Measurements from ENCODE around the gene CAND2.

CAND2 gene

GRCh38 chr3:12798559-12799179, 2.2 kb downstream of the CAND2 start:
- no peak for DNase-seq (ENCODE audit: low spot score)
- TF ChIP-seq, protein P1, sequence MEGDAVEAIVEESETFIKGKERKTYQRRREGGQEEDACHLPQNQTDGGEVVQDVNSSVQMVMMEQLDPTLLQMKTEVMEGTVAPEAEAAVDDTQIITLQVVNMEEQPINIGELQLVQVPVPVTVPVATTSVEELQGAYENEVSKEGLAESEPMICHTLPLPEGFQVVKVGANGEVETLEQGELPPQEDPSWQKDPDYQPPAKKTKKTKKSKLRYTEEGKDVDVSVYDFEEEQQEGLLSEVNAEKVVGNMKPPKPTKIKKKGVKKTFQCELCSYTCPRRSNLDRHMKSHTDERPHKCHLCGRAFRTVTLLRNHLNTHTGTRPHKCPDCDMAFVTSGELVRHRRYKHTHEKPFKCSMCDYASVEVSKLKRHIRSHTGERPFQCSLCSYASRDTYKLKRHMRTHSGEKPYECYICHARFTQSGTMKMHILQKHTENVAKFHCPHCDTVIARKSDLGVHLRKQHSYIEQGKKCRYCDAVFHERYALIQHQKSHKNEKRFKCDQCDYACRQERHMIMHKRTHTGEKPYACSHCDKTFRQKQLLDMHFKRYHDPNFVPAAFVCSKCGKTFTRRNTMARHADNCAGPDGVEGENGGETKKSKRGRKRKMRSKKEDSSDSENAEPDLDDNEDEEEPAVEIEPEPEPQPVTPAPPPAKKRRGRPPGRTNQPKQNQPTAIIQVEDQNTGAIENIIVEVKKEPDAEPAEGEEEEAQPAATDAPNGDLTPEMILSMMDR (IDR thresholded peaks at IDR 0.05; ENCODE audit: extremely low read depth, insufficient read depth, missing control alignments), result no peak
- in situ Hi-C loops (cut with MboI; ENCODE audit: low pct_unique_long_range_greater_than_20kb, low sequenced_read_pairs, unreplicated experiment), result no loop called here

- TF ChIP-seq, protein P1 (IDR thresholded peaks at IDR 0.05; ENCODE audit: extremely low read depth, insufficient read depth, missing control alignments), result no peak
- in situ Hi-C loops (cut with MboI; ENCODE audit: low pct_unique_long_range_greater_than_20kb, low sequenced_read_pairs, unreplicated experiment), result no loop called here
- no peak for DNase-seq (ENCODE audit: low spot score)
Observed at GRCh38 chr3:12799525-12800440, 3.3 kb downstream of the CAND2 start.

GRCh38 chr3:12803371-12803770, 6.9 kb downstream of the CAND2 start:
- no peak for DNase-seq (ENCODE audit: low spot score)
- TF ChIP-seq, protein P1 (IDR thresholded peaks at IDR 0.05; ENCODE audit: extremely low read depth, insufficient read depth, missing control alignments), result no peak
- in situ Hi-C loops (cut with MboI; ENCODE audit: low pct_unique_long_range_greater_than_20kb, low sequenced_read_pairs, unreplicated experiment), result no loop called here

DNA sequence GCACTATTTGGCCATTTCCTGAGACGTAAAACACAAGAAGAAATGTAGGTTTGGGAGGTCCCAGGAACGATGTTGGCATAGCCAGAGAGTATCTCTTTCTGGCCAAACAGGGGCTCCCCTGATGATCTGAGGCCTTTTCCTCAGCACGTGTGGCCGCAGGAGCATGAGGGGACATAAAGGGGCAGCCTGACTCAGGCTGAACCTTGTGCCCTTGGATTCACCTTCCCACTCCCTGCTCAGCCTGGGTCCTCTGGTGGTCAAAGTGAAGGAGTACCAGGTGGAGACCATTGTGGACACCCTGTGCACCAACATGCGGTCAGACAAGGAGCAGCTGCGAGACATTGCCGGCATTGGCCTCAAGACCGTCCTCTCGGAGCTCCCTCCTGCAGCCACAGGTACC, 10.6 kb downstream of the CAND2 start:
- TF ChIP-seq, protein P1 (IDR thresholded peaks at IDR 0.05; ENCODE audit: extremely low read depth, insufficient read depth, missing control alignments), result no peak
- DNase-seq (ENCODE audit: low spot score), result no peak
- in situ Hi-C loops (cut with MboI; ENCODE audit: low pct_unique_long_range_greater_than_20kb, low sequenced_read_pairs, unreplicated experiment), result no loop called here

DNA sequence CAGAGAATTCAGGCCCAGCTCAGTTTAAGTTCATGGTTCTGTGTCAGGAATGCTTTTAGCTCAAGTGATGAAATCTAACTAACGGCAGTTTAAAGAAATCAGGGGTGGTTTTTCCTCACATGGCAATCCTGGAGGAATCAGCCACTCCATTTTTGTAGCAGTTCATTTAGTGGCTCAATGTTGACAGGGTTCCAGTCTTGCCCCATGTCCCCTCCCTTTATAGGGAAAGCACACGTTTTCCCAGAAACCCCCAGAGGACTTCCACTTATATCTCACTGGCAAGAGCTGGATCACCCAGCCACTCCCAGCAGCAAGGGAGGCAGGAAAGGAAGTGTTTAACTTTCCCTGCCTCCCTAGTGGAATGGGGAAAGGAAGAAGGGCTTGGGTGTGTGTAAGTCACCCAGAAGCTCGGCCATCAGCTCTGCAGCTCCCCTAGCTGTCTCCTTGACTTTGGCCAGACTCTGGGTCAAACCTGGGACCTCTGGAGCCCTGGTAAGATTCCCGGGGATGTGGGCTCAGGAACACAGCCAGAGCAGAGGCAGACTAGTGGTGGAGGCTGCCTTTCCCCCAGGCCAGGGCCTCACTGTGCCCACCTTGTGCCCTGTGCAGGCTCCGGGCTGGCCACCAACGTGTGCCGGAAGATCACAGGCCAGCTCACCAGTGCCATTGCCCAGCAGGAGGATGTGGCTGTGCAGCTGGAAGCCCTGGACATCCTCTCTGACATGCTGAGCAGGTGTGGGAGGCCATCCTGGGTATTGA, 11.3 kb downstream of the CAND2 start:
- no peak for DNase-seq (ENCODE audit: low spot score)
- in situ Hi-C loops (cut with MboI; ENCODE audit: low pct_unique_long_range_greater_than_20kb, low sequenced_read_pairs, unreplicated experiment), result no loop called here
- TF ChIP-seq, protein P1 (IDR thresholded peaks at IDR 0.05; ENCODE audit: extremely low read depth, insufficient read depth, missing control alignments), result no peak

GRCh38 chr3:12808587-12808986, 12.1 kb downstream of the CAND2 start:
- no peak for DNase-seq (ENCODE audit: low spot score)
- in situ Hi-C loops (cut with MboI; ENCODE audit: low pct_unique_long_range_greater_than_20kb, low sequenced_read_pairs, unreplicated experiment), result no loop called here
- TF ChIP-seq, protein P1 (IDR thresholded peaks at IDR 0.05; ENCODE audit: extremely low read depth, insufficient read depth, missing control alignments), result no peak

Measured in GM13977 (cell line).